ENCODE data around the gene CLDN24. TPM values are rescaled to one million over a fixed set of nuclear protein-coding genes. Genes with fewer than 3 reads are reported as not detected.

CLDN24 gene
- polyA plus RNA-seq, 1 of the 3 experiments (the other 2 are of a cell fraction), result not detected

GRCh38 chr4:183285886-183286285 lies 36.3 kb downstream of the CLDN24 start:
- H3K4me2 ChIP-seq, result no peak overlapping the region
- peaks cover 60 to 69% of the 10 kb centered on the region in 2 experiments for H3K36me3 ChIP-seq (replicated peaks in 1 of 2; ENCODE audit: control insufficient read depth in 1 of 2, insufficient read depth in 2 of 2, low read length in 1 of 2)
- H3K9me3 ChIP-seq, result no peaks in the 10 kb centered on the region
- no peaks in the 10 kb centered on the region for H3K79me2 ChIP-seq (ENCODE audit: insufficient read depth)
- no peak for TF ChIP-seq CTCF (IDR thresholded peaks at IDR 0.05)
- TF ChIP-seq, protein P1, sequence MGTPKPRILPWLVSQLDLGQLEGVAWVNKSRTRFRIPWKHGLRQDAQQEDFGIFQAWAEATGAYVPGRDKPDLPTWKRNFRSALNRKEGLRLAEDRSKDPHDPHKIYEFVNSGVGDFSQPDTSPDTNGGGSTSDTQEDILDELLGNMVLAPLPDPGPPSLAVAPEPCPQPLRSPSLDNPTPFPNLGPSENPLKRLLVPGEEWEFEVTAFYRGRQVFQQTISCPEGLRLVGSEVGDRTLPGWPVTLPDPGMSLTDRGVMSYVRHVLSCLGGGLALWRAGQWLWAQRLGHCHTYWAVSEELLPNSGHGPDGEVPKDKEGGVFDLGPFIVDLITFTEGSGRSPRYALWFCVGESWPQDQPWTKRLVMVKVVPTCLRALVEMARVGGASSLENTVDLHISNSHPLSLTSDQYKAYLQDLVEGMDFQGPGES (IDR thresholded peaks at IDR 0.05; ENCODE audit: low read depth, low read length), result no peak
- H3F3A ChIP-seq (replicated peaks; ENCODE audit: insufficient read depth), result no peaks in the 10 kb centered on the region
- no peaks in the 10 kb centered on the region for H3K4me1 ChIP-seq (ENCODE audit: control insufficient read depth in 1 of 2, insufficient read depth in 2 of 2, low read depth in 1 of 2, low read length in 1 of 2)
- WGBS (ENCODE audit: low lambda C conversion rate), result 97% methylated on average over 7 of the region's 7 CpGs
- DNase-seq, result no peak
- CTCF ChIA-PET, result interaction anchor here (0.5 to 1.4 kb wide), 2 partner anchors 24 to 244 kb away, joined by 4 read pairs; no protein-coding TSS in a partner anchor
- H3K9me2 ChIP-seq, result no peaks in the 10 kb centered on the region
- no peak overlapping the region for H3K9ac ChIP-seq
- H4K20me1 ChIP-seq (ENCODE audit: insufficient read depth), result no peaks in the 10 kb centered on the region
- POLR2A ChIA-PET, result no interaction called here
- H3K27me3 ChIP-seq (ENCODE audit: insufficient read depth), result no peaks in the 10 kb centered on the region
- no peak overlapping the region for H3K27ac ChIP-seq (ENCODE audit: low read depth in 2 of 2, low read length in 1 of 2)
- H2AFZ ChIP-seq (ENCODE audit: low read depth), result no peak overlapping the region
- no peak overlapping the region for H3K4me3 ChIP-seq (ENCODE audit: low read depth in 2 of 2, low read length in 1 of 2)

GRCh38 chr4:183284965-183285364 lies 37.3 kb downstream of the CLDN24 start:
- TF ChIP-seq TCF12 (IDR thresholded peaks at IDR 0.05), result peak; percentile 24; the same call in 1 of the 2 replicates
- peak; percentile 71 for TF ChIP-seq NFIC (IDR thresholded peaks at IDR 0.05; ENCODE audit: borderline replicate concordance)
- no peak for TF ChIP-seq RAD21 (IDR thresholded peaks at IDR 0.05; ENCODE audit: low read length)
- TF ChIP-seq PBX3 (IDR thresholded peaks at IDR 0.05), result peak; percentile 39; the same call in 1 of the 2 replicates
- TF ChIP-seq JUND (IDR thresholded peaks at IDR 0.05), result peak; percentile 31
- Histone ChIP-seq H3K9ac (no peak overlapping the region), H3F3A (replicated peaks; ENCODE audit: insufficient read depth) (no peaks in the 10 kb centered on the region), H3K4me3 (ENCODE audit: low read depth in 2 of 2, low read length in 1 of 2) (no peak overlapping the region), H3K4me1 (ENCODE audit: control insufficient read depth in 1 of 2, insufficient read depth in 2 of 2, low read depth in 1 of 2, low read length in 1 of 2) (no peaks in the 10 kb centered on the region), H3K27ac (ENCODE audit: low read depth in 2 of 2, low read length in 1 of 2) (no peak overlapping the region), H2AFZ (ENCODE audit: low read depth) (no peak overlapping the region), H3K4me2 (no peak overlapping the region), H3K36me3 (replicated peaks in 1 of 2; ENCODE audit: control insufficient read depth in 1 of 2, insufficient read depth in 2 of 2, low read length in 1 of 2) (peaks cover 65 to 71% of the 10 kb centered on the region in 2 experiments), H4K20me1 (ENCODE audit: insufficient read depth) (no peaks in the 10 kb centered on the region), H3K27me3 (ENCODE audit: insufficient read depth) (no peaks in the 10 kb centered on the region), H3K9me3 (no peaks in the 10 kb centered on the region), H3K79me2 (ENCODE audit: insufficient read depth) (no peaks in the 10 kb centered on the region), H3K9me2 (no peaks in the 10 kb centered on the region)
- no peak for DNase-seq
- POLR2A ChIA-PET, result no interaction called here
- CTCF ChIA-PET, result no interaction called here
- 66% methylated on average over 4 of the region's 4 CpGs for WGBS (ENCODE audit: low lambda C conversion rate)
